GM18909 (cell line): Measurements from ENCODE around the gene ZBTB16.
"Not testable (repeated sequence)": the region's sequence is repeated elsewhere in the genome, so short reads cannot be mapped to it uniquely, and the experiment has no call there.

Experiments used
- ATAC-seq: cut with Tn5 transposase; IDR thresholded peaks from one replicate; pipeline ENCODE4 v1.9.1; 2021; ENCODE audit warnings: mild to moderate bottlenecking; ENCODE audit not compliant: unreplicated experiment, poor library complexity

Gene ZBTB16

GRCh38 chr11:114042234-114042633 lies 17.3 kb upstream of the ZBTB16 start:
- no peak for ATAC-seq

GRCh38 chr11:114044042-114044871 lies 15.3 kb upstream of the ZBTB16 start:
- ATAC-seq: no peak

GRCh38 chr11:114047327-114047726 lies 12.2 kb upstream of the ZBTB16 start:
- ATAC-seq: no peak

GRCh38 chr11:114049050-114049449 lies 10.5 kb upstream of the ZBTB16 start:
- no peak for ATAC-seq

- ATAC-seq: not testable (repeated sequence)
Measured at GRCh38 chr11:114049766-114050165, 9.7 kb upstream of the ZBTB16 start.

- ATAC-seq: no peak
Measured at GRCh38 chr11:114050258-114050927, 9.1 kb upstream of the ZBTB16 start.

- ATAC-seq: no peak
Measured at GRCh38 chr11:114051558-114051957, 8.0 kb upstream of the ZBTB16 start.

GRCh38 chr11:114052160-114052559 lies 7.4 kb upstream of the ZBTB16 start:
- ATAC-seq: no peak

GRCh38 chr11:114053406-114053805 lies 6.1 kb upstream of the ZBTB16 start:
- ATAC-seq: no peak

GRCh38 chr11:114054806-114055205 lies 4.7 kb upstream of the ZBTB16 start:
- ATAC-seq: no peak

- no peak for ATAC-seq
Measured at GRCh38 chr11:114056409-114056808, 3.1 kb upstream of the ZBTB16 start.

GRCh38 chr11:114057147-114057546 lies 2.4 kb upstream of the ZBTB16 start:
- ATAC-seq: no peak

- ATAC-seq: no peak
Measured at GRCh38 chr11:114057605-114058004, 1.9 kb upstream of the ZBTB16 start.

GRCh38 chr11:114058026-114058706 lies 1.3 kb upstream of the ZBTB16 start:
- no peak for ATAC-seq

GRCh38 chr11:114058871-114059277 lies 637 bp upstream of the ZBTB16 start:
- ATAC-seq: no peak

- no peak for ATAC-seq
Measured at GRCh38 chr11:114059984-114060391, 477 bp downstream of the ZBTB16 start.

GRCh38 chr11:114060392-114061047 lies 1.0 kb downstream of the ZBTB16 start:
- ATAC-seq: no peak

- no peak for ATAC-seq
Measured at GRCh38 chr11:114061048-114061680, 1.7 kb downstream of the ZBTB16 start.

GRCh38 chr11:114061681-114062049 lies 2.2 kb downstream of the ZBTB16 start:
- no peak for ATAC-seq

GRCh38 chr11:114062272-114062671 lies 2.8 kb downstream of the ZBTB16 start:
- ATAC-seq: no peak
